CD4-positive, alpha-beta T cell (primary cell): ENCODE data around the gene PIAS1. TPM values are rescaled to one million over a fixed set of nuclear protein-coding genes. Genes with fewer than 3 reads are reported as not detected.

Source experiments
- ATAC-seq: fragments of 200-7000 bp; cut with Tn5 transposase; one replicate; pipeline ENCODE4 v1.10.0; 2022; ENCODE audit warnings: mild to moderate bottlenecking; ENCODE audit not compliant: poor library complexity
- CTCF ChIA-PET: fragments of 350-600 bp; sonication (Branson Sonifier 250); formaldehyde crosslinking; loops from one replicate; lab custom pipeline; 2021; ENCODE audit warnings: antibody characterized with exemption, inconsistent platforms; lab: Charles Lee
- POLR2A ChIA-PET: fragments of 350-600 bp; sonication (Branson Sonifier 250); formaldehyde crosslinking; loops from one replicate; lab custom pipeline; 2021; ENCODE audit warnings: antibody characterized with exemption, inconsistent platforms; lab: Charles Lee
- DNase-seq, 14 experiments: peaks; one replicate each; pipeline ENCODE4 v3.0.0-alpha.2; 2013 to 2020; ENCODE audit warnings: mixed read lengths in 2 of 14
- H3K27ac ChIP-seq, 2 donors: one replicate each; pipeline versions ENCODE4 v1.5.1 to v1.7.0; 2013; ENCODE audit warnings: low read length in 2 of 2, low read depth in 1 of 2, mild to moderate bottlenecking in 1 of 2
- H3K27me3 ChIP-seq, 2 experiments: 1 replicate in 1 of 2; 2 replicates in 1 of 2; pipeline versions ENCODE4 v1.6.1 to v1.7.0; 2013; ENCODE audit warnings: low read length in 2 of 2, control low read depth in 1 of 2, mild to moderate bottlenecking in 1 of 2, moderate library complexity in 1 of 2; ENCODE audit not compliant: insufficient read depth in 2 of 2, control insufficient read depth in 1 of 2
- H3K36me3 ChIP-seq: one replicate; pipeline ENCODE4 v1.6.1; 2013; ENCODE audit warnings: low read length, control low read depth; ENCODE audit not compliant: insufficient read depth
- H3K4me1 ChIP-seq: one replicate; pipeline ENCODE4 v1.6.1; 2013; ENCODE audit warnings: low read length, control low read depth; ENCODE audit not compliant: insufficient read depth
- H3K4me3 ChIP-seq: one replicate; pipeline ENCODE4 v1.5.1; 2013; ENCODE audit warnings: mild to moderate bottlenecking, low read length, moderate library complexity
- H3K9me3 ChIP-seq, 2 experiments: 1 replicate in 1 of 2; 2 replicates in 1 of 2; pipeline versions ENCODE4 v1.6.1 to v1.7.0; 2013; ENCODE audit warnings: low read length in 2 of 2, mild to moderate bottlenecking in 2 of 2, control low read depth in 1 of 2, moderate library complexity in 1 of 2; ENCODE audit not compliant: control insufficient read depth in 1 of 2, insufficient read depth in 1 of 2
- H3K27ac Mint-ChIP-seq: one replicate; pipeline ENCODE4 v1.8.0; 2020; ENCODE audit warnings: mixed read lengths
- H3K27me3 Mint-ChIP-seq: one replicate; pipeline ENCODE4 v1.8.0; 2021; ENCODE audit warnings: mixed read lengths
- H3K36me3 Mint-ChIP-seq: one replicate; pipeline ENCODE4 v1.8.0; 2021; ENCODE audit warnings: low read depth, mixed read lengths
- H3K4me1 Mint-ChIP-seq: one replicate; pipeline ENCODE4 v1.8.0; 2021; ENCODE audit warnings: low read depth, mixed read lengths
- H3K4me3 Mint-ChIP-seq: one replicate; pipeline ENCODE4 v1.8.0; 2020; ENCODE audit warnings: mild to moderate bottlenecking, mixed read lengths
- H3K9me3 Mint-ChIP-seq: one replicate; pipeline ENCODE4 v1.8.0; 2020; ENCODE audit warnings: mixed read lengths
- CTCF ChIP-seq: fragments of 200-600 bp; IDR thresholded peaks from one replicate; pipeline ENCODE4 v1.8.0; 2022; ENCODE audit warnings: antibody characterized with exemption, mild to moderate bottlenecking
- intact Hi-C, 2 experiments: fragments of 100-400 bp; cut with DNase I in 1 of 2; cut with micrococcal nuclease in 1 of 2; formaldehyde crosslinking; loops; one replicate each; pipeline versions ENCODE4 v1.15.1 to v1.9.0; 2023 to 2025; cut with DNase I, micrococcal nuclease
- total RNA-seq, 174 experiments: library from RNA in 2 of 174; stranded (reverse) in 2 of 174; gene quantifications; one replicate each; pipeline ENCODE4 v1.2.3 and lab custom pipeline; 2021 to 2026

Gene PIAS1
- total RNA-seq, 2 experiments from 2014 or later, result 73.1 to 74.8 TPM

DNA sequence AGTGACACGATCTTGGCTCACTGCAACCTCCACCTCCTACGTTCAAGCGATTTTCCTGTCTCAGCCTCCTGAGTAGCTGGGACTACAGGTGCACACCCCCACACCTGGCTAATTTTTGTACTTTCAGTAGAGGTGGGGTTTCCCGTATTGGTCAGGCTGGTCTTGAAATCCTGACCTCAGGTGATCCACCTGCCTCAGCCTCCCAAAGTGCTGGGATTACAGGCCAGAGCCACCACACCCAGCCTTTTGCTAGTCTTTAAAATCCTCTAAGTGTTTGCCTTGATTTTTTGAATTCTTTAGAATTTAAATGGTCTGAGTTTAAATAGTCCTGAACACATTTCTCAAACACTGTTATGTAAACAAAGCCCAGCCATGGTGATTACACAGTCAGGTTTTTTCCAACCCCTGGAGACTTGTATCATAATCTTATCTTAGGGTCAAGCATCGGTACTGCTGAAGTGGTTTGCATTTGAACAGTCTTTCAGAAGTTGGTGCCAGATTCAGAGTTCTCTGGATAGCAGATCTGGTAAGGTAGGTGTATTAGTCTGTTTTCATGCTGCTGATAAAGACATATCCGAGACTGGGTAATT, 28.2 kb upstream of the PIAS1 start:
- TF ChIP-seq CTCF, result no peak
- Mint-ChIP-seq H3K4me3 (no peak overlapping the region), H3K36me3 (no peaks in the 10 kb centered on the region), H3K9me3 (no peaks in the 10 kb centered on the region), H3K4me1 (no peaks in the 10 kb centered on the region), H3K27me3 (no peaks in the 10 kb centered on the region), H3K27ac (no peak overlapping the region)
- Histone ChIP-seq H3K9me3 (no peaks in the 10 kb centered on the region), H3K36me3 (no peaks in the 10 kb centered on the region), H3K27ac (no peak overlapping the region), H3K4me1 (no peaks in the 10 kb centered on the region), H3K4me3 (no peak overlapping the region), H3K27me3 (no peaks in the 10 kb centered on the region)
- ATAC-seq, result no peak
- CTCF ChIA-PET, result no interaction called here
- intact Hi-C loops, result no loop called here
- DNase-seq, result no peak
- POLR2A ChIA-PET, result no interaction called here

GRCh38 chr15:68027388-68027787, 26.7 kb upstream of the PIAS1 start:
- Histone ChIP-seq H3K27ac (no peak overlapping the region), H3K4me3 (no peak overlapping the region), H3K36me3 (no peaks in the 10 kb centered on the region), H3K4me1 (no peaks in the 10 kb centered on the region), H3K27me3 (peaks cover 0 to 2% of the 10 kb centered on the region in 2 experiments), H3K9me3 (no peaks in the 10 kb centered on the region)
- no peak overlapping the region for H3K27ac Mint-ChIP-seq
- H3K27me3 Mint-ChIP-seq, result peaks cover 8% of the 10 kb centered on the region
- POLR2A ChIA-PET, result no interaction called here
- CTCF ChIA-PET, result no interaction called here
- intact Hi-C loops, result no loop called here
- no peaks in the 10 kb centered on the region for H3K4me1 Mint-ChIP-seq
- no peaks in the 10 kb centered on the region for H3K9me3 Mint-ChIP-seq
- no peak for TF ChIP-seq CTCF
- no peaks in the 10 kb centered on the region for H3K36me3 Mint-ChIP-seq
- DNase-seq (no peak), ATAC-seq (no peak)
- H3K4me3 Mint-ChIP-seq, result no peak overlapping the region

DNA sequence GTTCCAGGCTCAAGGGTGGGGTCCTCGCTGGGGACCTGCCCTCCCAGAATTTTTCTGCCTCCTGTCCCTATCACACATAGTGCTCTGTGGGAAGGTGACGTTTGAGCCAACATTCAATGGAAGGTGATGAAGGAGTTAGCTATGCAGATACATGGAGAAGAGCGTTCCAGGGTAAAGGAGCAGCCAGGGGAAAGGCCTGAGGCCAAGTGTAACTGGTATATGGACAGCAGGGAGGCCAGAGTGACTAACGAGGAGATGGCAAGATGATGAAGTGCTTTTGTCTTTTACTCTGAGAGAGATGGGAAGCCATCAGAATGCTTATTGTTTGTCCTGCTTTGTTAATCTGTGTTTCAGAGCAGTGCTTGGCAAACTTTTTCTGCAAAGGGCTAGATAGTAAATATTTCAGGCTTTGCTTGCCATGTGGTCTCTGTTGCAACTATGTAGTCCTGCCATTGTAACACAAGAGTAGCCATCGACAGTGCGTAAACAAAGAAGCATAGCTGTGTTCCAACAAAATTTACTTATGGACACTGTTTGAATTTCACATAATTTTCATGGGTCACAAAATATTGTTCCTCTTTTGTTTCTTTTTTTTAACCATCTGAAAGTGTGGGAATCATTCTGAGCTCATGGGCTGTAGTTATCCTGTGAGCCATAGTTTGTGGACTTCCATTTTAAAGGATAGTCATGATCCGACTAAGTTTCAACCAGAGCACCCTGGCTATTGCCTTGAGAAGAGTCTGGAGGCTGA, 25.8 kb upstream of the PIAS1 start:
- Histone ChIP-seq H3K27me3 (peaks cover under 1 to 2% of the 10 kb centered on the region in 2 experiments), H3K27ac (no peak overlapping the region), H3K4me1 (no peaks in the 10 kb centered on the region), H3K9me3 (no peaks in the 10 kb centered on the region), H3K4me3 (no peak overlapping the region), H3K36me3 (no peaks in the 10 kb centered on the region)
- ATAC-seq (no peak), DNase-seq (no peak)
- Mint-ChIP-seq H3K27ac (no peak overlapping the region), H3K27me3 (peaks cover 8% of the 10 kb centered on the region), H3K36me3 (no peaks in the 10 kb centered on the region), H3K4me1 (no peaks in the 10 kb centered on the region), H3K9me3 (no peaks in the 10 kb centered on the region), H3K4me3 (no peak overlapping the region)
- no peak for TF ChIP-seq CTCF
- POLR2A ChIA-PET, result no interaction called here
- CTCF ChIA-PET, result no interaction called here
- intact Hi-C loops, result no loop called here
